Muscle layer of colon (tissue), 2 donors: ENCODE results near the gene RPL29.

Experiments used
- H3K27ac ChIP-seq: one replicate; pipeline ENCODE4 v1.7.0; 2013; ENCODE audit warnings: low read depth, mild to moderate bottlenecking, low read length, moderate library complexity
- H3K27me3 ChIP-seq, 2 donors: one replicate each; pipeline ENCODE4 v1.7.0; 2013; ENCODE audit warnings: low read length in 2 of 2, mild to moderate bottlenecking in 2 of 2; ENCODE audit not compliant: insufficient read depth in 2 of 2, control insufficient read depth in 1 of 2
- H3K36me3 ChIP-seq: one replicate; pipeline ENCODE4 v1.7.0; 2013; ENCODE audit warnings: mild to moderate bottlenecking, low read length; ENCODE audit not compliant: insufficient read depth
- H3K4me1 ChIP-seq: one replicate; pipeline ENCODE4 v1.7.0; 2013; ENCODE audit warnings: mild to moderate bottlenecking, low read length; ENCODE audit not compliant: insufficient read depth
- H3K4me3 ChIP-seq, 2 donors: one replicate each; pipeline ENCODE4 v1.7.0; 2013; ENCODE audit warnings: low read length in 2 of 2, low read depth in 1 of 2, mild to moderate bottlenecking in 1 of 2, moderate library complexity in 1 of 2
- H3K9ac ChIP-seq: one replicate; pipeline ENCODE4 v1.7.0; 2013; ENCODE audit warnings: low read length
- H3K9me3 ChIP-seq: one replicate; pipeline ENCODE4 v1.7.0; 2013; ENCODE audit warnings: mild to moderate bottlenecking, low read length
- donor health status: abdominal sarcoma.
- donor health status: Adenocarcinoma of cecum.

Gene RPL29

DNA sequence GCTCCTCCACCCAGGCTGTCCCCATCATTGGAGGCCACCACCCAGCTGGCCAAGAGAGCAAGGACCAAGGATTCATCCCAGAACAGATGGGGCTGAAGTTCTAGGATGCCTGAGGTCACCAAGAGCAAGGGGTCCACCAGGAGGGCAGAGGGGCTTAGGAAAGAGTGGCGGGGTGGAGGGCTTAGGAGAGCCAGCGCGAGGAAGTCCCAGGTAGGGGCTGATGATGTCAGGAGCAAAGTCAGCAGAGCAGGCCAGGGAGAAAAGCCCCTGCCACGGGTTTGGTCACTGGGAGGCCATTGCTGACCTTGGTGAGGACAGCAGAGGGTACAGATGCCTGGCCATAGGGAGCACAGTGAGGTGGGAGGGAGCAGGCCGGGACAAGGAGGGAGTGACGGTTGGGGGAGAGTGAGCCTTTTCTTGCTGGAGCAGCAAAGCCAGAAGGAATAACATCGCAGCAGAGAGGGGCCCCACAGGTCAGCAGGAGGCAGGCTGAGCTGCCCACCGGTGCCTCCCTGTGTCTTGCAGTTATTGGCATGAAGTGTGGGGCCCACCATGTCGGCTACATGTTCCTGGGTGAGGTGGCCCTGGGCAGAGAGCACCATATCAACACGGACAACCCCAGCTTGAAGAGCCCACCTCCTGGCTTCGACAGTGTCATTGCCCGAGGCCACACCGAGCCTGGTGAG lies 48.3 kb downstream of the RPL29 start:
- Histone ChIP-seq H3K9ac (no peak overlapping the region), H3K4me1 (peaks cover 12% of the 10 kb centered on the region), H3K27me3 (no peaks in the 10 kb centered on the region), H3K4me3 (no peak overlapping the region), H3K27ac (no peak overlapping the region), H3K36me3 (peaks cover 25% of the 10 kb centered on the region), H3K9me3 (no peaks in the 10 kb centered on the region)

DNA sequence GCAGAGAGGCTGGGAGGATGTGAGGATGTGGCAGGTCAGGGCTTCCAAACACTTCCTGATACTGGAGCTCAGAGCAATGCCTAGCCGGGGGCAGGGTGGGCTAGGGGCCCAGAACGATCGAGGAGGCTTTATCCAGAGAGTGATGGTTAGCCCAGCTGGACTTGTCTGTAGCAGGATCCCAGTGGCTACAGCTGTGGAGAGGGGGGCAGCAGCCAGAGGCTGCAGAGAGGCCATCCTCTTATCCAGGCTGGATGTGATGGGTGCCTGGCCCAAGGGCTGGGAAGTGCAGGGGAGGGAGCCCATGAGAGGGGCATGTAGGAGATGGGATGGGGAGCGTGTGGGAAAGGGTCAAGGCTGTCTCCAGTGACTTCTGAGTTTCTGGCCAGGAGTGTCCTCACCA lies 48.9 kb downstream of the RPL29 start:
- Histone ChIP-seq H3K36me3 (peaks cover 25% of the 10 kb centered on the region), H3K4me3 (no peak overlapping the region), H3K27ac (no peak overlapping the region), H3K9ac (no peak overlapping the region), H3K4me1 (peaks cover 13% of the 10 kb centered on the region), H3K27me3 (no peaks in the 10 kb centered on the region), H3K9me3 (no peaks in the 10 kb centered on the region)

DNA sequence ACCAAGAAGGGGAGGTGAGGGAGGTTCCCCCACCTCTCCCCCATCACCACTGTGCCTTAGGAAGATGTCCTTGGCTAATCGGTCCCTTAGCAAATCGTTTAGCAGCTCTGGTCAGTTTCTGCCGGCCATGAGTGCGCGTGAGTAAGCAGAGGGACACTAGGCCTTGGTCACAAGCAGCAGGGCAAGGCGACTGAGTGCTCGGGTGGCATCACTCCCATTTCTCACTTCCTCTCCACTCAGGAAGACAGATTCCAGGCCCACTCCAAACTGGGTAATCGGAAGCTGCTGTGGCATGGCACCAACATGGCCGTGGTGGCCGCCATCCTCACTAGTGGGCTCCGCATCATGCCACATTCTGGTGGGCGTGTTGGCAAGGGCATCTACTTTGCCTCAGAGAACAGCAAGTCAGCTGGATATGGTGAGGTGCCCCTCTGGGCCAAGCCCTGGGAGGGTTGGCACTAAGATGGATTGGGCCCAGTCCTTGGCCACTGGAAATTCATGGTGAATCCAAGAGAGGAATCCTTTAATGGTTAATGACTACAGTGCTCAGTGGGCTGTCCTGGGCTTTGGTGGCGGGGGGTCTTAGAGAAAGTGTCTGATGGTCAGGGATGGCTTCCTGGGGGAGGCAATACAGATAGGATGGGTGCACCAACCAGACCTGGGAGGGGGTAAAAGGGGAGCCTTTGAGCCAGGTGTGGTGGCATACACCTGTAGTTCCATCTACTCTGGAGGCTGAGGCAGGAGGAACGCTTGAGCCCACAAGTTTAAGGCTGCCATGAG lies 49.6 kb downstream of the RPL29 start:
- H3K9me3 ChIP-seq = no peaks in the 10 kb centered on the region

DNA sequence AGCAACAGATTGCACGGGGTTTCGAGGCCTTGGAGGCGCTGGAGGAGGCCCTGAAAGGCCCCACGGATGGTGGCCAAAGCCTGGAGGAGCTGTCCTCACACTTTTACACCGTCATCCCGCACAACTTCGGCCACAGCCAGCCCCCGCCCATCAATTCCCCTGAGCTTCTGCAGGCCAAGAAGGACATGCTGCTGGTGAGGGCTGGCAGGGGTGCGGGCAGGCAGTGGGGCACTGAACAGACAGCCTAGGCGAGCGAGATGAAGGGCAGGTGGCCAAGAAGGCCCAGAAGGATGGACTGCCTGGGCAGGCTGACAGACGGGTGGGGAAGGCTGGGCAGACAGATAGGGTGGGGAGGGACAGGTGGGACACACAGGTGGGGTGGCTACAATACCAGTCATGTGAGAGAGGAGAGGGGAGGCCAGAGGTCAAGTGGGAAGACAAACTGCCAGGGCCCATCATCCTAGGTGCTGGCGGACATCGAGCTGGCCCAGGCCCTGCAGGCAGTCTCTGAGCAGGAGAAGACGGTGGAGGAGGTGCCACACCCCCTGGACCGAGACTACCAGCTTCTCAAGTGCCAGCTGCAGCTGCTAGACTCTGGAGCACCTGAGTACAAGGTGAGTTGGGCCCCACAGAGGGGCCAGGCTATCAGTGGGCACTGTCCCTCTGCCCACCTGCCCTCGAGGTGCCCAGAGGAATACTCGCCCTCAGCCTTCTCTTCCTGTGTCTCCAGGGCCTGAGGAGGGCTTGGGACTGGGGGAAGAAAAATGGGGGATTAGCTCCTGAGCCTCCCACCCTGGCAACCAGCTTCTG lies 50.5 kb downstream of the RPL29 start:
- Histone ChIP-seq H3K27me3 (no peaks in the 10 kb centered on the region), H3K27ac (no peak overlapping the region), H3K4me3 (no peak overlapping the region), H3K36me3 (peaks cover 25% of the 10 kb centered on the region), H3K4me1 (peaks cover 25% of the 10 kb centered on the region), H3K9ac (no peak overlapping the region), H3K9me3 (no peaks in the 10 kb centered on the region)

More for the DNA sequence above, 49.6 kb downstream of the RPL29 start:
- peaks cover 25% of the 10 kb centered on the region for H3K36me3 ChIP-seq
- no peak overlapping the region for H3K9ac ChIP-seq
- no peak overlapping the region for H3K27ac ChIP-seq
- H3K4me3 ChIP-seq = no peak overlapping the region
- no peaks in the 10 kb centered on the region for H3K27me3 ChIP-seq
- peaks cover 16% of the 10 kb centered on the region for H3K4me1 ChIP-seq

DNA sequence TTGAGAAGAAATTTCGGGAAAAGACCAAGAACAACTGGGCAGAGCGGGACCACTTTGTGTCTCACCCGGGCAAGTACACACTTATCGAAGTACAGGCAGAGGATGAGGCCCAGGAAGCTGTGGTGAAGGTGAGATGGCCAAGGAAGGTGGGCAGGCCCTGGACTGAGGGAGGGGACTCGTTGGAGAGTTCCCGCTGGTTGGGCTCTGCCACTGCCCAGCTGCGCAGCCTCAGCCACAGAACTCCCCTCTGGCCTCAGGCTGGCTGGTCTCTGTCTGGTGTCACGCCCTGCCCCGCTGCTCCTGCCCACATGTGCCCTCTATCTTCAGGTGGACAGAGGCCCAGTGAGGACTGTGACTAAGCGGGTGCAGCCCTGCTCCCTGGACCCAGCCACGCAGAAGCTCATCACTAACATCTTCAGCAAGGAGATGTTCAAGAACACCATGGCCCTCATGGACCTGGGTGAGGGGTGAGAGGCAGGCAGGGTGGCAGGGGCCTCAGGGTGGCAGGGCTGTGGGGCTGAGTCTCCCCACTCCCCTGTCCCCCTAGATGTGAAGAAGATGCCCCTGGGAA lies 51.2 kb downstream of the RPL29 start:
- no peak overlapping the region for H3K4me3 ChIP-seq
- no peak overlapping the region for H3K9ac ChIP-seq
- no peaks in the 10 kb centered on the region for H3K27me3 ChIP-seq
- H3K9me3 ChIP-seq = no peaks in the 10 kb centered on the region
- peaks cover 25% of the 10 kb centered on the region for H3K36me3 ChIP-seq
- no peak overlapping the region for H3K27ac ChIP-seq
- H3K4me1 ChIP-seq = peaks cover 29% of the 10 kb centered on the region
